Gastroesophageal sphincter (tissue), 4 donors: ENCODE measurements around the gene VWA3B. TPM values are rescaled to one million over a fixed set of nuclear protein-coding genes. Genes with fewer than 3 reads are reported as not detected.

ENCODE experiments used
- ATAC-seq: fragments of 150-250 bp; one replicate; pipeline ENCODE4 v1.9.1; 2016; ENCODE audit warnings: mild to moderate bottlenecking, moderate library complexity
- H3K27ac ChIP-seq, 4 donors: fragments of 200-600 bp; sonication (generic) in 3 of 4; 1 replicate in 3 of 4; 2 replicates in 1 of 4; pipeline ENCODE4 v1.5.1; 2016 to 2019
- H3K27me3 ChIP-seq: fragments of 200-600 bp; sonication (generic); one replicate; pipeline ENCODE4 v1.5.1; 2019
- H3K36me3 ChIP-seq, 2 donors: fragments of 200-600 bp; sonication (generic); one replicate each; pipeline ENCODE4 v1.5.1; 2019; ENCODE audit warnings: control low read depth in 1 of 2
- H3K4me1 ChIP-seq, 3 donors: fragments of 200-600 bp; sonication (generic); 1 replicate in 2 of 3; 2 replicates in 1 of 3; pipeline ENCODE4 v1.5.1; 2016 to 2019; ENCODE audit warnings: control low read depth in 2 of 3
- H3K4me3 ChIP-seq, 2 donors: fragments of 200-600 bp; sonication (generic); one replicate each; pipeline ENCODE4 v1.5.1; 2019; ENCODE audit warnings: mild to moderate bottlenecking in 1 of 2, moderate library complexity in 1 of 2
- H3K9me3 ChIP-seq, 3 donors: fragments of 200-600 bp; sonication (generic); one replicate each; pipeline ENCODE4 v1.5.1; 2017 to 2019; ENCODE audit warnings: control low read depth in 2 of 3
- CTCF ChIP-seq, 4 experiments: fragments of 200-600 bp in 2 of 4; fragments of 450-650 bp in 2 of 4; sonication (generic) in 1 of 4; IDR thresholded peaks; one replicate each; pipeline ENCODE4 v1.5.1; 2017 to 2019; ENCODE audit warnings: antibody characterized with exemption in 4 of 4, mild to moderate bottlenecking in 2 of 4, moderate library complexity in 2 of 4
- EP300 ChIP-seq: sonication (generic); formaldehyde crosslinking; IDR thresholded peaks from one replicate; pipeline ENCODE4 v1.6.1; 2017; ENCODE audit warnings: antibody characterized with exemption, mild to moderate bottlenecking
- POLR2A ChIP-seq, 2 donors: fragments of 450-650 bp; IDR thresholded peaks; one replicate each; pipeline ENCODE4 v1.6.1; 2017; ENCODE audit warnings: antibody characterized with exemption in 2 of 2, mild to moderate bottlenecking in 2 of 2, moderate library complexity in 1 of 2
- POLR2AphosphoS5 ChIP-seq: sonication (generic); formaldehyde crosslinking; IDR thresholded peaks from one replicate; pipeline ENCODE4 v1.6.1; 2017; ENCODE audit warnings: antibody characterized with exemption
- whole genome bisulfite sequencing, 2 donors: methylation state at CpG; one replicate each; pipeline ENCODE4 v1.1.5; 2018; ENCODE audit warnings: low coverage in 1 of 2; 5-methylcytosine and 5-hydroxymethylcytosine counted together
- total RNA-seq, 4 donors: library from RNA; depleted of rRNA; stranded (reverse); fragments of >200 nt; gene quantifications; one replicate each; pipeline ENCODE4 v1.1.0, GENCODE V29; 2016

The VWA3B gene
- total RNA-seq, 4 donors from 2014 or later, result not detected

GRCh38 chr2:98277162-98277859 lies 190.3 kb downstream of the VWA3B start:
- H3K4me3 ChIP-seq, result no peak overlapping the region
- H3K4me1 ChIP-seq, result no peaks in the 10 kb centered on the region
- H3K9me3 ChIP-seq, result peaks cover 0 to 13% (median 0%) of the 10 kb centered on the region in 3 donors
- no peak overlapping the region for H3K27ac ChIP-seq
- WGBS, 2 donors, result 56 to 100% methylated on average over 1 to 7 of the region's 9 CpGs
- no peak for ATAC-seq
- TF ChIP-seq POLR2AphosphoS5, result no peak
- no peak for TF ChIP-seq CTCF (IDR thresholded peaks at IDR 0.05)
- no peak for TF ChIP-seq EP300
- TF ChIP-seq POLR2A (IDR thresholded peaks at IDR 0.05), result no peak
- peaks cover 7% of the 10 kb centered on the region for H3K27me3 ChIP-seq
- H3K36me3 ChIP-seq, result no peaks in the 10 kb centered on the region

- H3K27ac ChIP-seq, result no peak overlapping the region
- 89% methylated on average over 3 of the region's 7 CpGs; no CpG with 5 or more reads in 1 of the 2 donors for WGBS, 2 donors
- peaks cover 7% of the 10 kb centered on the region for H3K27me3 ChIP-seq
- no peaks in the 10 kb centered on the region for H3K36me3 ChIP-seq
- H3K4me1 ChIP-seq, result no peaks in the 10 kb centered on the region
- H3K9me3 ChIP-seq, result peaks cover 0 to 13% (median 0%) of the 10 kb centered on the region in 3 donors
- no peak overlapping the region for H3K4me3 ChIP-seq
- TF ChIP-seq POLR2A (IDR thresholded peaks at IDR 0.05), result no peak
- ATAC-seq, result no peak
Observed at GRCh38 chr2:98278074-98278473, 191.1 kb downstream of the VWA3B start.

GRCh38 chr2:98280376-98281102 lies 193.6 kb downstream of the VWA3B start:
- Histone ChIP-seq H3K27ac (no peak overlapping the region), H3K4me1 (no peaks in the 10 kb centered on the region), H3K9me3 (peaks cover 0 to 13% (median 0%) of the 10 kb centered on the region in 3 donors), H3K4me3 (no peak overlapping the region), H3K27me3 (peaks cover 7% of the 10 kb centered on the region), H3K36me3 (no peaks in the 10 kb centered on the region)
- ATAC-seq, result no peak
- TF ChIP-seq CTCF (IDR thresholded peaks at IDR 0.05) (no peak), POLR2A (IDR thresholded peaks at IDR 0.05) (no peak), POLR2AphosphoS5 (no peak)
- WGBS, 2 donors, result 59 to 69% methylated on average over 9 to 10 of the region's 18 CpGs

- Histone ChIP-seq H3K27ac (no peak overlapping the region), H3K4me3 (no peak overlapping the region), H3K9me3 (peaks cover 0 to 14% (median 0%) of the 10 kb centered on the region in 3 donors), H3K4me1 (no peaks in the 10 kb centered on the region), H3K27me3 (peaks cover 7% of the 10 kb centered on the region), H3K36me3 (no peaks in the 10 kb centered on the region)
- WGBS, 2 donors, result 70 to 89% methylated on average over 6 of the region's 6 CpGs
- no peak for ATAC-seq
- TF ChIP-seq EP300 (no peak), POLR2AphosphoS5 (no peak), CTCF (IDR thresholded peaks at IDR 0.05) (no peak), POLR2A (IDR thresholded peaks at IDR 0.05) (no peak)
Observed at GRCh38 chr2:98281607-98282006, 194.6 kb downstream of the VWA3B start.

- Histone ChIP-seq H3K36me3 (no peaks in the 10 kb centered on the region), H3K27ac (no peak overlapping the region), H3K9me3 (peaks cover 0 to 19% (median 0%) of the 10 kb centered on the region in 3 donors), H3K4me3 (no peak overlapping the region), H3K27me3 (peaks cover 7% of the 10 kb centered on the region), H3K4me1 (no peaks in the 10 kb centered on the region)
- WGBS, 2 donors, result 100% methylated on average over 1 of the region's 1 CpG
- TF ChIP-seq POLR2AphosphoS5 (no peak), POLR2A (IDR thresholded peaks at IDR 0.05) (no peak), CTCF (IDR thresholded peaks at IDR 0.05) (no peak), EP300 (no peak)
- no peak for ATAC-seq
Observed at GRCh38 chr2:98282109-98282508, 195.1 kb downstream of the VWA3B start.
